HFF-Myc (cell line): ENCODE measurements around the gene FREM2.

Experiments
- DNase-seq: peaks from one replicate; pipeline ENCODE4 v3.0.0-alpha.2; 2011; ENCODE audit warnings: low read depth; ENCODE audit errors: extremely low read depth
- H3K4me3 ChIP-seq: replicated peaks from 2 replicates; pipeline ENCODE4 v1.5.1; 2011; ENCODE audit warnings: low read depth, mild to moderate bottlenecking, control low read depth, low read length
- TF ChIP-seq, protein P1 (sequence below): IDR thresholded peaks from 2 replicates; pipeline ENCODE4 v1.5.1; 2012; ENCODE audit warnings: mild to moderate bottlenecking, low read depth, low read length, control low read depth; ENCODE audit errors: missing control alignments

FREM2 gene, protein sequence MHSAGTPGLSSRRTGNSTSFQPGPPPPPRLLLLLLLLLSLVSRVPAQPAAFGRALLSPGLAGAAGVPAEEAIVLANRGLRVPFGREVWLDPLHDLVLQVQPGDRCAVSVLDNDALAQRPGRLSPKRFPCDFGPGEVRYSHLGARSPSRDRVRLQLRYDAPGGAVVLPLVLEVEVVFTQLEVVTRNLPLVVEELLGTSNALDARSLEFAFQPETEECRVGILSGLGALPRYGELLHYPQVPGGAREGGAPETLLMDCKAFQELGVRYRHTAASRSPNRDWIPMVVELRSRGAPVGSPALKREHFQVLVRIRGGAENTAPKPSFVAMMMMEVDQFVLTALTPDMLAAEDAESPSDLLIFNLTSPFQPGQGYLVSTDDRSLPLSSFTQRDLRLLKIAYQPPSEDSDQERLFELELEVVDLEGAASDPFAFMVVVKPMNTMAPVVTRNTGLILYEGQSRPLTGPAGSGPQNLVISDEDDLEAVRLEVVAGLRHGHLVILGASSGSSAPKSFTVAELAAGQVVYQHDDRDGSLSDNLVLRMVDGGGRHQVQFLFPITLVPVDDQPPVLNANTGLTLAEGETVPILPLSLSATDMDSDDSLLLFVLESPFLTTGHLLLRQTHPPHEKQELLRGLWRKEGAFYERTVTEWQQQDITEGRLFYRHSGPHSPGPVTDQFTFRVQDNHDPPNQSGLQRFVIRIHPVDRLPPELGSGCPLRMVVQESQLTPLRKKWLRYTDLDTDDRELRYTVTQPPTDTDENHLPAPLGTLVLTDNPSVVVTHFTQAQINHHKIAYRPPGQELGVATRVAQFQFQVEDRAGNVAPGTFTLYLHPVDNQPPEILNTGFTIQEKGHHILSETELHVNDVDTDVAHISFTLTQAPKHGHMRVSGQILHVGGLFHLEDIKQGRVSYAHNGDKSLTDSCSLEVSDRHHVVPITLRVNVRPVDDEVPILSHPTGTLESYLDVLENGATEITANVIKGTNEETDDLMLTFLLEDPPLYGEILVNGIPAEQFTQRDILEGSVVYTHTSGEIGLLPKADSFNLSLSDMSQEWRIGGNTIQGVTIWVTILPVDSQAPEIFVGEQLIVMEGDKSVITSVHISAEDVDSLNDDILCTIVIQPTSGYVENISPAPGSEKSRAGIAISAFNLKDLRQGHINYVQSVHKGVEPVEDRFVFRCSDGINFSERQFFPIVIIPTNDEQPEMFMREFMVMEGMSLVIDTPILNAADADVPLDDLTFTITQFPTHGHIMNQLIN (N-terminal part only)

DNA sequence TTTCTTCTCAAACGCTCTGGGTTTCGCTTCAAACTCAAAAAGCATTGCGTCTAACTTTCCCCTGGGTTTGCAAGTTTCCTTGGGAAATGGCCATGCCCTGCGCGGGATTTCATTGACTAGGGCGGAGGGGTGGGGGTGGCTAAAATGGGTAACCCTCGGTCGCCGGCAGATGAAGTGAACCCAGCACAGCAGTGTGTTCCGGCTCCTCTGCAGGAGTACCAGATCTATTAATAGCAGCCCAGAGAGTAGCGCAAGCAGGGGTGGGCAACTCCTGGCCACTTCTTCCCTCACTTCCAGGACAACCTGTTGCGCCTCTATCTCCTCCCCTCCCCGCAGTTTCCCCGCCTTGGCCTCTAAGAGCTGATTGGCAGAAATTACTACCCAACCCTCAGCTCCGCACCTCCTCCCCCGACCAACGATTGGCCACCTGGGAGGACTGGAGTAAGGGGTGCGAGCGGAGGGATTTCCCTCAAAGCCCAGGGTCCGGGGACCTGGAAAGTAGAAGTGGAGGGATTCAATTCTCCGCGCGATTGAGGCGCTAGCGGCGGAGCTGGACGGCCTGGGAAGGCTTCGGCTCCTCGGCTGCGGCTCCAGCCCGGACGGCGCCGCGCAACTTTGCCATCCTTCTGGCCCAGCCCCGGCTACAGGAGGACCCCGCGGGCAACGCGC, at the start of gene FREM2:
TSS of gene FREM2 (plus strand) at position 501 of the 669 bp plus-strand sequence. CDS start 268 bp downstream, outside the sequence.
- no peak within 1 kb of the TSS for H3K4me3 ChIP-seq
- TF ChIP-seq, protein P1, sequence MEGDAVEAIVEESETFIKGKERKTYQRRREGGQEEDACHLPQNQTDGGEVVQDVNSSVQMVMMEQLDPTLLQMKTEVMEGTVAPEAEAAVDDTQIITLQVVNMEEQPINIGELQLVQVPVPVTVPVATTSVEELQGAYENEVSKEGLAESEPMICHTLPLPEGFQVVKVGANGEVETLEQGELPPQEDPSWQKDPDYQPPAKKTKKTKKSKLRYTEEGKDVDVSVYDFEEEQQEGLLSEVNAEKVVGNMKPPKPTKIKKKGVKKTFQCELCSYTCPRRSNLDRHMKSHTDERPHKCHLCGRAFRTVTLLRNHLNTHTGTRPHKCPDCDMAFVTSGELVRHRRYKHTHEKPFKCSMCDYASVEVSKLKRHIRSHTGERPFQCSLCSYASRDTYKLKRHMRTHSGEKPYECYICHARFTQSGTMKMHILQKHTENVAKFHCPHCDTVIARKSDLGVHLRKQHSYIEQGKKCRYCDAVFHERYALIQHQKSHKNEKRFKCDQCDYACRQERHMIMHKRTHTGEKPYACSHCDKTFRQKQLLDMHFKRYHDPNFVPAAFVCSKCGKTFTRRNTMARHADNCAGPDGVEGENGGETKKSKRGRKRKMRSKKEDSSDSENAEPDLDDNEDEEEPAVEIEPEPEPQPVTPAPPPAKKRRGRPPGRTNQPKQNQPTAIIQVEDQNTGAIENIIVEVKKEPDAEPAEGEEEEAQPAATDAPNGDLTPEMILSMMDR: no peak
- DNase-seq: no peak

DNA sequence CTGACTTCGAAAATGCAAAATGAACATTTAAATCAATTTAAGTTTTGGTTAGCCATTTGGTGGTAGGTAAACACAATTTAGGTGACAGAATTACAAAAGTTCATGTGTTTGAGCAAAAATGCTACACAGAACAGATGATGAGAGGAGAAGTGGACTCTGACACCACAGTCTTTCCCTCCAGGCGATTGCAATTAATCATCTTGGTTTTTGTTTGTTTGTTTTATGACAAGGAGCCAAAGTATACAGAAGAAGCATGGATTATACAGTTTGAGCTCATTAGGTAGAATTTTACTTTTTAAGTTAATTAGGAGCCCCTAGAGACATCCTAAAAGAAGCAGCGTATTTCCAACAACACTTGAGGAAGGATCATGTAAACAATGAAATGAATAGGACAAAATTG, 49.3 kb upstream of the FREM2 start:
- no peak overlapping the region for H3K4me3 ChIP-seq
- no peak for DNase-seq
- TF ChIP-seq, protein P1: no peak

DNA sequence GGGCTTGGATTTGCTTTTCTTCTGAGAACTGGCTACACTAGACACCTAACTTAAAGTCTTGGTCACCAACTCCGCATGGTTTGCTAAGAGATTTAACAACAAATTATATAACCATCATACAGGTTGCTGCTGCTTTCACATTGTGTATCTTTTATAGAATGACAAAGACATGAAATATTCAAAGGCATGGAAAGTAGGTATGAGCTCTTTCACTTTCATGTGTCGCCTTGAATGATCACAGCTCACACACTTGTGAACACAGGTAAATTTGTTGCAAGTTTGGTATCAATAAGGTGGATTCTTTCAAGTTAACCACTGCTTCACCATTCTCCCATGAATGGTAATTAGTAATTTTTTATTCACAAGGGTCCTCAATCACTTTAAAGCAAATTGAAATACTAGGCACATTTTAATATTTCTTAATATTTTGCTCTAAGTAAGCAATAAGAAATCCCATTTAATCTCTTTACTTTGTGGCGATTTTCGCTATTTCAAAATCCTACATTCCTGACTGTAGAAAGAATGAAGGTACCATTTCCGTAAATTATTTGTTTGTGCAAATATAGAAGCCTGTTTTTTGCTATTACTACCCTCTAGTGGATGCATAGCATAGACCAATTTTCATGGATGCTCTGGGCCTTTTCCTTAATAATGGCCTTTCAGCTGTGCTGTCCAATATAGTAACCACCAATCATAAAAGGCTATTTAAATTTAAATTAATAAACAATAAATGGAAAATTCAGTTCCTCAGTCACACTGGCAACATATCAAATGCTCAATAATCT, 45.5 kb upstream of the FREM2 start:
- TF ChIP-seq, protein P1: peak; percentile 5
- no peak overlapping the region for H3K4me3 ChIP-seq
- no peak for DNase-seq

DNA sequence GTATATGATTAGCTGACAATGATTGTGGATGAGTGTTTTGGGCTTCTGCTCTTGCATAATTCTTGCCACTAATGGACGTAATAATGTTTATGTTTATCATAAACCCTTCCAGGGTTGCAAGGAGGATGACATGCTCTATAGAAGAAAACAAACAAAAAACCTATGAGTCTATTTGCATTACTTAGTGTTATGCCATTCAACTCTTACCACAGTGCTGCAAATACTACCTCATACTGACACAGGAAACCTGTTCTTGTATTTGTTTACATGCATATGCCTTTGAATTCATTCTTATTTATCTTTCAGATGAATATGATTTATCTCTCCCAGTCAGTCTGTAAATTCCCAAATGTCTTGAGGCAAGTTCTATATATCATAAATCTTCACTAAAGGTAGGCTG, 39.6 kb upstream of the FREM2 start:
- TF ChIP-seq, protein P1: no peak

DNA sequence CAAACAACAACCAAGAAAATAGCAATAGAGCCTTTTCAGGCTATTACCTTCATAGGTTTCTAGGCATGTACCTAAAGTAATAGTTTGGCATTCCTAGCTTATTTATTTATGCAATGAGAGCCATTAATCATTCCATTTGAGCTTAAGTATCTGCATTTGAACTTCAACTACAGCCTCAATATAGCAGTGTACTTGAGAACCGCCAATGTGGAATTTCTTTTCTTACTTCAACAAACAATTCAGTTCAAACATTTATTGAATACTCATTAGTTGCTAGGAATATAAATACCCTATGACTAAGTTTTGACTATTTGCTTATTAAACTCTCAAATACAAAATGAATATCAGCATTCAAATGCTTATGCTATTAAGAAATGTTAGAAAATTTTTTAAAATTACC, 38.0 kb upstream of the FREM2 start:
- no peak overlapping the region for H3K4me3 ChIP-seq
- TF ChIP-seq, protein P1: no peak
- DNase-seq: no peak

More for the DNA sequence above, 39.6 kb upstream of the FREM2 start:
- H3K4me3 ChIP-seq: no peak overlapping the region
- DNase-seq: no peak

DNA sequence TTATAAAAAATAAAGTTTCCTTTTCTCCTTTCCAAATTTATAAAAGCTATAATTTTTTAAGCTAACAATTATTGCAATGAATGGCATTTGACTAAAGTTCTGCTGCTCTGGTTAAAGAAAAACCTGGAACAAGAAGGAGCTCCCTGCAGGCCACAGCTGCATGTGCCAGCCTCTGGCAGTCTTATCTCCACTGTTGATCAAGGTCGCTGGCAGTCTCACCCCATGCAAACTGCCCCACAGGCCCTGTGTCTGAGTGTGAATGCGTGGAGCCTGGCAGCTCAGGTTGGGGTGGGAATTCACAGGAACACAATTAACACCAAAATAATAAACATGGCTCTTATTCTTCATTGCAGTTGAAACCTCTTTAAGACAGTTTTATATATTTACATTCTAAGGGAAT, 30.2 kb upstream of the FREM2 start:
- H3K4me3 ChIP-seq: no peak overlapping the region
- DNase-seq: no peak
- TF ChIP-seq, protein P1: no peak
